Hepatic stellate cell (primary cell): Measurements from ENCODE around the gene DCLK3.

Experiments
- DNase-seq: peaks from one replicate; pipeline ENCODE4 v3.0.0; 2011; ENCODE audit warnings: low spot score

The DCLK3 gene

GRCh38 chr3:36677331-36678007 is 86.9 kb downstream of the DCLK3 start:
- peak; percentile 34 for DNase-seq

DNA sequence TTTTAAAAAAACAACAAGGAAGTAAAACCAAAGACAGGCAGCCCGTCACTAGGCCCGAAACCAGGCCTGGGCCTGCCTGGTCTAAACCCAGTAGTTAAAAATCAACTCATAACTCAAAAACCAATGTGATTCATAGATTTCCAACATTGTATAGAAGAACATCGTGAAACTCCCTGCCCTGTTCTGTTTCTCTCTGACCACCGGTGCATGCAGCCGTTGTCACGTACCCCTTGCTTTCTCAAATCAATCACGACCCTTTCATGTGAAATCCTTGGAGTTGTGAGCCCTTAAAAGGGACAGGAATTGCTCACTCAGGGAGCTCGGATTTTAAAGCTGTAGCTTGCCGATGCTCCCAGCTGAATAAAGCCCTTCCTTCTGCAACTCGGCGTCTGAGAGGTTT is 89.5 kb downstream of the DCLK3 start:
- DNase-seq: no peak

DNA sequence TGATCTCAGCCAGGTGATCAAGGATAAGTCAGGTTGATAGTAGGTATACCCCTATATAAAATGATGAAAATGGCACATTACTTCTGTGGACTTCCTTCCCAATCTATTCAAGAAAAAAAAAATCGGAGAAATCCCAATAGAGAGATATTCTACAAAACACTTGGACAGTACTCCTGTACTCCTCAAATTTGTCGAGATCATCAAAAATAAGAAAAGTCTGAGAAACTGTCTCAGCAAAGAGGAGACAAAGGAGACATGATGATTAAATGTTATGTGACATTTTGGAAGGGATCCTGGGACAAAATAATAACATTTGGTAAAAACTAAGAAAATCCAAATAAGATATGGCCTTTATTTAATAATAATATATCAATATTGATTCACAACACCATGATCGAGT is 94.6 kb downstream of the DCLK3 start:
- no peak for DNase-seq

- no peak for DNase-seq
Observed at GRCh38 chr3:36666166-36666565, 98.2 kb downstream of the DCLK3 start.

DNA sequence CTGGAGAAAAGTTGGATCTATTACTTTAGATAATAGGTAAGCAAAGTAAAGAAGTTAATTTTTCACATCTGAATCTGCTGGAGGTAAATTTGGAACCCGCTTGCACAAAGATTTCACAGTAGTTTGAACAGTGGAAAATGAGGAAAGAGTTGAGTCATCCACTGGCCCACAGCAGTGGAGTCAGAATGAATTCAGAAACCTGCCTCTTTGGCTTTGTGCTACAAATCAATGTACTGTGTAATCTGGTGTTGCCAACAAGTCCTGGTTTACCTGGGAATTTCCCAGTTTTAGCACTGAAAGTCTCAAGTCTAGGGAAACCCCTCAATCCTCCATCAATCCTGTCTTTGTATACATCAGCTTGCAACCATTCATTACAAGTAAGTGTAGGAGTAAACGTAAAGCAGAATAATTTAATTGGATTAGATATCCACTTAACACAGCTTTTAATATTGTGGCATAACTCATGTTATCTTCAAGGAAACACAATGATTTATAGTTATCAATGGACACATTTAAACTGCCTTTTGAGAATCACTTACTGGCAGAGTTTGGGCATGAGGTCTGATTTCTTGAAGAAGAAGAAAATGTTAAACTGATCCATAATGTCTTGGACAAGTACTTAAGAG is 100.6 kb downstream of the DCLK3 start:
- DNase-seq: no peak

DNA sequence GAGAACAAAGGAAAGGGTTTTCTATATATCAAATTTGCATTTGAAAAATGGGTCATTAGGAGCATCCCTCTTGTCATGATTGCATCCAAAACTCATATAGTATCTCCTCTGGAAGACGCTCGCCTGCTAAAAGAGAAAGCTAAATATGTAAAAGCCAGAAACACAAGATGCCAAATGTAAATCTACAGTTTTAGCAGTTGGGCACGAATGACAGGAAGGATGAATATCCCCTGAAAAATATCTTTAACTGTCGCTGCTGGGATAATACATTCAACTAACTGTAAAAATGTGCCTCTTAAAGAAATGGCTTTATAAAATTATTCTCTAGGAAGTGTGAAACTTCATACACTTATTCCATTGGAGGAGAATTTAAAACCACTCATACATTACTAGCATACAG is 101.7 kb downstream of the DCLK3 start:
- no peak for DNase-seq
